DMS53 (cell line): Measurements from ENCODE around the gene NOL6.
A peak's percentile ranks its signal among the peaks of the same experiment; 100 is the strongest.

Experiments
- DNase-seq: peaks from one replicate; lab custom pipeline; 2025; lab: John Stamatoyannopoulos, UW

NOL6 gene

GRCh38 chr9:33453999-33454660, 19.6 kb downstream of the NOL6 start:
- DNase-seq, result peak; percentile 33

DNA sequence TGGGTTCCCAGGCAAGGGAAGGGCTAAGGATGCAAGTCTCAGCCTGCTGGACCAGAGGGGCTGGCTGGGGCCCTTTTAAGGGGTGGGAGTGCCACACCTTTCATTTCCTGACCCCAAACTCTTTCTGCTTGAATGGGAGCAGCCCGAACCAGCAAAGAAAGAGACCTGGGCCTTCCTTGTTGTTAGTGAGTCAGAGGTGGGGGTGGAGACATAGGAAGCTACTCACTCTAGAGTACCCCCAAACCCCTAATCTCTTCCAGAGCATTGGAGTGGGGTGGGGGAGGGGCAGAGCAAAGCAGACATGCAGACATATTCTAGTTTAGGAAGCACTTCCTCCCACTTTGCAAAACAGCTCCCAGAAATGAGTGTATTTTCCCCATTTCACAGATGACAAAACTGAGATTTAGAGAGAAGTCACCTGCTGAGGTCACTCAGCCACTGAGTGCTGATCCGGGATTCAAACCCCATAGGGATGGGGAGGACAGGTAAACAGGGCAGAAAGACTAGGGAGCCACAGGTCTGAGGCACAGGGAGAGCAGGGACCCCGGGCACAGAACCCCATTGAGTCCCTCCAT, 20.4 kb downstream of the NOL6 start:
- no peak for DNase-seq

DNA sequence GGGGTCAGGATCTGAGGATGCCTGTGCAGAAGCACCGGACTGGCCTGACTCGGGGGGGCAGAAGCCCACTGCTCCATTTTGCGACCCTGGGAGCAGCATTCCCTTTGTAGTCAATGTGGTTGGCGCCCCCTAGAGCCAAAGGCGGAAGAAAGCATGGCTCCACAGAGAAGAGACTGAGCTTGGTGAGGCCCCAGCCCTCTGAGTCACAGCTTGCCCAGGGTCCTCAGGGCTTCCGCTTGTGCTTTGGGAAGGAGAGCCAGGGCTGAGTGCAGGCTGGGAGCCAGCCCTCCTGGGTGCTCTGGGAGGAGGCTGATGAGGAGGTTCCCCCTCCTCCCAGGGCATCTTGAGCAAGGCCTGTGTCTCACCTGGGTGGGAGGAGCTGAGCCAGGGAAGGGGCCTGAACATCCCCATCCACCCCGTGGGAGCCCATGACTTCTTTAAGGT, 20.9 kb downstream of the NOL6 start:
- DNase-seq, result peak; percentile 91

GRCh38 chr9:33450621-33451146, 23.0 kb downstream of the NOL6 start:
- DNase-seq, result no peak

DNA sequence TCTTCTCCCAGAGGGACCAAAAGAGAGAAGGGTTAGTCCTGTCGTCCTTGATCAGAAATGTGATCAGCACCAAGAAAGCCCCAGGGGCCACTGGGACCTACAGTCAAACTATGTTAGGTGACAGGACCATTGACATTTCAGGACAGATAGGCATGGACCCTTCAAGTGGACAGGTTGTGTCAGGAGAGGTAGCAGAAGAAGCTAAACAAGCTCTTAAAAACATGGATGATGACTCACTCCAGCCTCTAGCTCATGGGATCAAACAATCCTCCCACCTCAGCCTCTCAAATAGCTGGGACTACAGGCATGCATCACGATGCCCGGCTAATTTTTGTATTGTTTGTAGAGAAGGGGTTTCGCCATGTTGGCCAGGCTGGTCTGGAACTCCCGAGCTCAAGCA, 24.0 kb downstream of the NOL6 start:
- DNase-seq, result peak; percentile 53

GRCh38 chr9:33447799-33448553, 25.7 kb downstream of the NOL6 start:
- peak; percentile 55 for DNase-seq

GRCh38 chr9:33446946-33447798, 26.6 kb downstream of the NOL6 start, which contains the start of gene AQP3:
TSS of gene AQP3 (minus strand) at chr9:33447593. CDS start at chr9:33447530, 63 bp downstream.
- peak; percentile 86 for DNase-seq

- DNase-seq, result peak; percentile 79
These were observed 27.3 kb downstream of the NOL6 start for GRCh38 chr9:33446240-33446945.

DNA sequence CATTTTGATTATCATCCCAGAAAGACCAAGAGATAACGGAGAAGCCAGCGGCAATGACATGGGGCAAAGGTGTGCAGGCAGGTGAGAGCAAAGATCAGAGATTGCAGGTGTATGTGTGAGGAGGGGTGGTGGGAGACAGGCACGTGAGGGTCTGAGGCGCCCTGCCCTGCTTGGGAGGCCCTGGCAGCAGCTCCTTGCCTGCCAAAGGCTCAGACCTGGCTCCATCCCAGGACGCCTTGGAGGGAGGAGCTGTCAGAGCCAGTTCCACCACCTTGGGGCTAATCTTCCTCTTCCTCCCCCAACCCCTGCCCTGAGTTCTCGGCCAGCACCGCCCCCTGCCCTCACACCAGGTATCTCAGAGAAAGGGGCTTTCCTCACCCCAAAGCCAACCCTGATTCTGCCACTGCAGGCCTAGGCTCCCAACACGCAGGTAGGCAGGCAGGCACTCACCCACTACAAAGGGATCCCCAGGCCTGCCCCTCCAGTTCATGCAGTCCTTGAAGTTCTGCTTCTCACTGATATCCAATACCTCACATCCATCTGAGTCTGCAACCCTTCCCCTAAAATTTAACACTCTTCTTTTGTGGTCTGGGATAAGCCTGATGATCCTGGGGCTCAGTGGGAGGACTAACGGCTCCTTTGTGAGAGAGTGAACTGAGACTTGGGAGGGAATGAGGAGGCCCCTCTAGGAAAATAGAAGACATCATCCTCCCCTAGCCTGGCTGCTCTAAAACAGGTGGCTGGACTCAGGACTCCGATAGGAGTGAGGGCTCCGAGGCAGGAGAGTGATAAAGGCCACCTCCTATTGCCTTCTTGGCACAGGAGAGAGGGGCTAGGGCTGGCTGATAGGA, 28.1 kb downstream of the NOL6 start:
- no peak for DNase-seq

DNA sequence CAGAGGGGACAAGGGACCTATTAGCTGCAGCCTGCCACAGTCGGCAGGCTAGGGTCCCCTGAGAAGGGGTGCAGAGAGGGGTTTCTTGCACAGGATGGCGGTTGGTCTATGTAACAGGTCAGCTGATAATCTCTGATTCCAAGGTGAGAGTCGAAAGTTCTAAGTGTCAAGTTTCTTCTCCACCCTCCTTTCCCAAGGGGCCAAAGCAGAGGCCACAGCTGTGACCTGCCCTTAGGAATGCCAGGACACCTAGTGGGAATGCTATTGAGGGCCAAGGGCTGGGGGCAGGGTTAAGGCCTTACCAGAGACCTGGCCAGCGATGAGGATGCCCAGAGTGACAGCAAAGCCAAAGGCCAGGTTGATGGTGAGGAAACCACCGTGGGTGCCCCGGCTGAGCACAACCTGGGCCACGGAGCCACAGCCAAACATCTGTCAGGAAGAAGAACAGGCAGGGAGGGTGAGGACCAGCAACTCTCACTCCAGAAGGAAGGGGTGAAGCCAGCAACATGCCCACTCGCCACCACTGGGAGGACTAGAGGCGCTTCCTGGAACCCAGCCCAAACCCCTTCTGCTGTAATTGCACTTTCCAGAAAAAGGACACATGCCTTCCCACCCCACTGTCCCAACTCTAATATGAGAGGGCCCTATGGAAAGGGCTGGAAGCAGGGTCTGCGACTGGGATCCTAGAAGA, 30.1 kb downstream of the NOL6 start:
- DNase-seq, result no peak

DNA sequence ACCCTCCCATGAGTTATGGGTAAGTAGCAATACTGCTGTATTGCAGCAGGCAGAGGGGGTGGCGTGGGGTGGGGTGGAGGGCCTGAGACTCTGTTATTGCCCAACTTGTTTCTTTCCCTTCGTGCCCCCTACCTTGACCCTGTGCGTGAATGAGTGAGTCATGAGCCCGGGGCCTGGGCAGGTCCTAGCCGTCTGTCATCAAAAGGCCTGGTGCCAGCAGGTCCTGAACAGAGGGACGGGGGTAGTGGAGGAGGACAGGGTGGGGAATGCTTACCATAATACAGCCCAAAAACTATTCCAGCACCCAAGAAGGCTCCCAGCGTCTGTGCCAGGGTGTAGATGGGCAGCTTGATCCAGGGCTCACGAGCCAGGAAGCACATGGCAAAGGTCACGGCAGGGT, 30.7 kb downstream of the NOL6 start:
- DNase-seq, result no peak

DNA sequence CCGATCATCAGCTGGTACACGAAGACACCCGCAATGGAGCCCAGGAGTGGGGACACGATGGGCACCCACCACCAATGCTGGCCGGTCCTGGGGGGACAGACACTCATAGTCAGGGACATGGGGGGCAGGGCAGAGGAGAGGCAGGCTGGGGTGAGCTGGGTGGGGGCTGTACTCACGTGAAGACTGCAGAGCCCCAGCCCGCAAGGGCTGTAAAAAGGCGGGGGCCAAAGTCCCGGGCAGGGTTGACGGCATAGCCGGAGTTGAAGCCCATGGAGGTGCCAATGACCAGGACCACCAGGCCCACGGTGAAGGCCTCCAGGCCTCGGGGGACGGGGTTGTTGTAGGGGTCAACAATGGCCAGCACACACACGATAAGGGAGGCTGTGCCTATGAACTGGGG, 31.6 kb downstream of the NOL6 start:
- no peak for DNase-seq

GRCh38 chr9:33440609-33441008, 33.1 kb downstream of the NOL6 start:
- DNase-seq, result no peak

DNA sequence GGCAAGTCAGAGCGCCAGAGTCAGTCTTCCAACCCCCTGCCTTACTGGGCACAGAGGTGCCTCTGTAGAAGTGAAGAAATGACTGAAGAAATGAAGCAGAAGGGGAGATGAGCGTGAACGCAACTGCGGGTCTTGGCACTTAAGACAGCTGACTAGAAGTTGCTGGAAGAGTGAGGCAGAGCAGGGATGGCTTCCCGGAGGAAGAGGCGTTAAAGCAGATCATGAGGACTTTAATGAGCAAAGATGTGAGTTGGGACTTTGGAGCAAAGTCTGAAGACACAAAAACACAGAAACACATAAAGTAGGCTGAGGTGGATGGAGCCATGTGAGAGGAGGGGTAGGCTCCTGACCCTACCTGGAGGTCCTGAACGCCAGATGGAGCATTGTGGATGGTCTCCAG, 33.5 kb downstream of the NOL6 start:
- no peak for DNase-seq

DNA sequence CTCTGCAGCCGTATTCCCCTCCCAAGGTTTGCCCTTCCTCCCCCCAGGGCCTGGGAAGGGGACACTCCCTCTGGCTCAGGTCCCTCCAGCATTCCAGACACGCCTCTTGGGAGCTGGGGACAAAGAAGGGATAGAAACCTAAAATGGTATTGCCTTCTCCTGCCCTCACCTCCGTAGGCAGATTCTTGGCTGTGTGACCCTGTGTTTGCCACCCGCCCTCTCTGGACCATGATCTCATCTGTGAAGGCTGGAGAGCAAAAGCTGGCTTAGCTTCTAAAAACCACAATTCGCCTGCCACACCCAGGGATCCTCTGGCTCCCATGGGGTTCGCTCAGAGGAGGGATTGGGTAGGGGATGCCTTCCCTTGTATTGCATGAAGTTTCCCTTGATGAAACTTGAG, 34.0 kb downstream of the NOL6 start:
- no peak for DNase-seq

DNA sequence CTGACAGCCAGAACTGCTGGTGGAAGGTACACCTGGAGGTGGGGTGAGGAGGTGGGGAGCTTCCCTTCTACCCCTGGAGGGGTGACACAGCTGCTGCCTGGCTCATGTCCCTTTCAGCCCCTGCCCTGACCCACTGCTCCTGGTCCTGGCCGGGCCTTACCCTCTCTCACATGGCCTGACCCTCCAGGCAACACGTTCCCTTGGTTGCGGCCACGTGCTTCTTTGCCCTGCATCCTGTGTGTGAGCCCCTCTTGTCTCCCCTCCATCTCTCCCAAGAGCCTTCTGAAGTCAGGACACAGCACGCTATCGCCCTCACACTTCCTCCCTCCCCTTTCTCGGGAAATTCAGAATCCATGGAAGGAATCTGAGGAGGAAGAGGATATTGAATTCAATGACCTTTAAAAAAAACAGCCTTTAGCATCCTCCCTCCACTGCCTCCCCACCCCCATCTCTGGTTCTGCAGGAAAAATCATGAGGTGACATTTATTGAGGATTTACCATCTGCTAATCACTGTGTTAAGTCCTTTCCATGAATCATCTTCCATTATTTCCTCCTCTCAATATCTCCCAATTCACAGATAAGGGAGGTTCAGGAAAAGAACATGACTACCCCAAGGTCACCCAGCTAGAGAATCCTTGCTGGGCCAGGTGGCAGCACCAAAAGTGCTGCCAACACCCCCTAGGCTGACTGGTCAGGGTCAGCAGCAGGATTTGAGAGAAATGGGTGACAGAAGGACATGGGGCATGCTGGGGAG, 34.6 kb downstream of the NOL6 start:
- no peak for DNase-seq

GRCh38 chr9:33437898-33438297, 35.8 kb downstream of the NOL6 start:
- no peak for DNase-seq

GRCh38 chr9:33437205-33437604, 36.5 kb downstream of the NOL6 start:
- no peak for DNase-seq

DNA sequence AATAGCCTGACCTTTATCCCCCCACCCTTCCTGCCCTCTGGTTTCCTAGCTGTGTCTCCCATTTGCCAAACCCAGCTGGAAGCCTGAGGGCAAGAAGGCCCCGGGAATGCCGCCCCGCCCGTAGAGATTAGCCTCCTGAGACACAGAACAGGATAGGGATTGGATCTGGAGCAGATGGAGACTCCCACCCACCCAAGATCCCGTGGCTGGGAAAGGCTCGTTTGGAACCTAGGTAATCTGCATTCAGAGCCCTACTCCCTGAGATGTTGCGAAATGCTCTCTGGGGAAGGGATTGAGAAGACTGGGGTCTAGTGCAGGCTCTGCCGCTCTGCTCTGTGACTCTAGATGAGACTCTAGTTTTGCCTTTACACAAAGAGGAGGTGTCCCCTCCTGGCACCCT, 37.3 kb downstream of the NOL6 start:
- DNase-seq, result no peak
